Activated naive CD4-positive, alpha-beta T cell treated with anti-CD3 and anti-CD28 coated beads, Interleukin-2, amount 50 U/mL, for 16 hours (primary cell): Measurements from ENCODE around the gene AEBP1.

ENCODE experiments used
- DNase-seq: peaks from one replicate; pipeline ENCODE4 v3.0.0-alpha.2; 2020

Gene AEBP1

GRCh38 chr7:44106311-44107065, 2.3 kb downstream of the AEBP1 start:
- DNase-seq: no peak

DNA sequence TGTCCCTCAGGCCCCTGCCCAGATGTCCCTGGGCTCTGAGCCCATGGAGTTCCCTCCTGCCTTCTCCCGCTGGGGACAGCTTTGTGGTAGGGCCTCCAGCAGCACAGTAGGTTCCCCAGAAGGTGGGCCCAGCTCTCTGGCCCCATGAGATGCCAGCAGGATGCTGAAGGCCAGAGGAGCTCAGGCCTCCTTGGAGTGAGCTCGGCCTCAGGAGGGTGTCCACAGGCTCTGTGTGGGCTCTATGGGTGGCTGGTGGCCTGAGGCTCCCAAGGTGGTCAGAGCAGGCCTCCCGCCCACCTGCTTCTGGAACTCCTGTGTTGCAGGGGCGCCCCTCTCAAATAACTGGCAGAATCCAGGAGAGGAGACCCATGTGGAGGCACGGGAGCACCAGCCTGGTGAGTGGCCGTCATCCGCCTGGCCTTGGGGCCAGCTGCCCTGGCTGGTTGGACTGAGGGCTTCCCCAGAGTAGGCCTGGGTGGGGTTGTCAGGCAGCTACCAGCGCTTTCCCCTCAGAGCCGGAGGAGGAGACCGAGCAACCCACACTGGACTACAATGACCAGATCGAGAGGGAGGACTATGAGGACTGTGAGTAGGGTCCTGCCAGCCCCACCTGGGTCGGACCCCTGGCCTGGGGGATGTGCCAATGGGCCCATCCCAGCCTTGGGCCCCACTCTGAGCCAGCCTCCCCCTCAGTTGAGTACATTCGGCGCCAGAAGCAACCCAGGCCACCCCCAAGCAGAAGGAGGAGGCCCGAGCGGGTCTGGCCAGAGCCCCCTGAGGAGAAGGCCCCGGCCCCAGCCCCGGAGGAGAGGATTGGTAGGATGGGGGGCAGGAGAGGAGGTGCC, 3.2 kb downstream of the AEBP1 start:
- DNase-seq: no peak

DNA sequence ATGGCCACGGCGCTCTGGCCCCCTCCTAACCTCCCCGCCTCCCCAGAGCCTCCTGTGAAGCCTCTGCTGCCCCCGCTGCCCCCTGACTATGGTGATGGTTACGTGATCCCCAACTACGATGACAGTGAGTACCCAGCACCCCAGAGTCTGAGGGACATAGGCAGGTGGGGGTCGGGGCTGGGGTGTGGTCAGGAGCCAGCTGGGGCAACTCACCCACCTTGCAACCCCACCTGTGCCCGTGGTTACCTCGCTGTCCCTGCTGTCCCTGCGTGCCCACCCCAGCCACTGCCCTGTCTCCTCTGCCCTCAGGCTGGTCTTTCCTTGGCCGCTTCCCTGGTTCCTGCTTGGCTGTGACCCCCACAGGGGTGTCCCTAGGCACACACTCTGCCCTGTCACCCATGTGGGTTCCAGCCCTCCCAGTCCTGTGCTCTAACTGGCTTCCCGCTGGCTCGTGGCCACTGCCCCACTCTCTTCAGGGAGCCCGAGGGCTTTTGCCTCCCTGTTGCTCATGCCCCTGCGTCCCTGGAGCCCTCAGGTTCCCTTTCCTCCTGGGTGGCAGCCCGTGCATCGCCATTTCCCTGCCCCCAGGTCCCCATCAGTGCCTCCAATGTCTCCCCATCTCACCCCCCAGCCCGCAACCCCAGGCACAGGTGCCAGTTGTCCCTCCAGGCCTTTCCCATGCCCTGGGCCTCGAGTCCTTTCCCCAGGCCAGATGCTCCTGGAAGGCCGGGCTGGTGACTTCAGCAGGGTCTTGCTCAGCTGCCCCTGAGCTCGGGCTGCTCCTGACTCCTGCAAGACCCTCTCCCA, 4.0 kb downstream of the AEBP1 start:
- DNase-seq: no peak

DNA sequence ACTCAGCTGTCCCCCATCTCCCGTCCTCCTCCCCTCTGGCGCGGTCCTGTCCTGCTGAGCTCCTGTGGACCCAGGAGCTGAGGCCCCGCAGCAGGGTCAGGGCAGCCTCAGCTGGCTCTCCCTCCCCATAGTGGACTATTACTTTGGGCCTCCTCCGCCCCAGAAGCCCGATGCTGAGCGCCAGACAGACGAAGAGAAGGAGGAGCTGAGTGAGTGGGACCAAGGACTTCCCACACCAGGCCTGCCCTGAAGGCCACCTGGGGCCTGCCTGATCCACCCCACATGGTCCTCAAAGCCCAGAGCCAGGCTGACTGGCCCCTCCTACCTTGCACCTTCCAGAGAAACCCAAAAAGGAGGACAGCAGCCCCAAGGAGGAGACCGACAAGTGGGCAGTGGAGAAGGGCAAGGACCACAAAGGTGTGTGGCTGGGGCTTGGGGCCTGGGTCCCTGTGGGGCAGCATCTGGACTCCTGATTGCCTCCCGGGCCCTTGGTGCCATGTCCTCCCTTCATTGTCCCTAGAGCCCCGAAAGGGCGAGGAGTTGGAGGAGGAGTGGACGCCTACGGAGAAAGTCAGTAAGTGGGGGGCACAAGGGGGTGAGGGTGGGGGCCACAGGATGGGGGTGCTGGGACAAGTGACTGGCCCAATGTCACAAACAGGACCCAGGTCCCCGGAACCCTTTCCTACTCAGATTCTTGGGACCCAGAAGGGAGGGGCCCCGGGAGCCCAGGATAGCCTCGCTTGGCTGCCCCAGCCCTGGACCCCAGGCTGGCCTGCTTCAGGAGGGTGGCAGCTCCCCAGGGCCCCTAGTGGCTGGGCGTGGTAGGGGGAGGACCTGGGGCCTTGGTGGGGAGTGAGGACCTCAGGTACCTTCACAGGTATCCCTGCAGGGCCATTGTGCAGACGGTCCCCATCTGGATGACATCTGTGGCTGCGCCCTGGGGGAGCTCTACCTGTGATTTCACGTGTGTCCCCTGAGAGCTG, 4.9 kb downstream of the AEBP1 start:
- peak; percentile 39 for DNase-seq

DNA sequence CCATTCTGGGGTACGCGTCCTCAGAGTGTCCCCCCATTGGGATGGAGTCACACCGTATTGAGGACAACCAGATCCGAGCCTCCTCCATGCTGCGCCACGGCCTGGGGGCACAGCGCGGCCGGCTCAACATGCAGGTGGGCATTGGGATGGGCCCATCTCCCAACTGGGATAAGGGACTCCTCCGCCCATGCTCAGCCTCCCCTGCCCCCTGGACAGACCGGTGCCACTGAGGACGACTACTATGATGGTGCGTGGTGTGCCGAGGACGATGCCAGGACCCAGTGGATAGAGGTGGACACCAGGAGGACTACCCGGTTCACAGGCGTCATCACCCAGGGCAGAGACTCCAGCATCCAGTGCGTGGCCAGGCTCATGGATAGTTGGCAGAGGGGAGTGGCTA, 5.8 kb downstream of the AEBP1 start:
- DNase-seq: no peak

DNA sequence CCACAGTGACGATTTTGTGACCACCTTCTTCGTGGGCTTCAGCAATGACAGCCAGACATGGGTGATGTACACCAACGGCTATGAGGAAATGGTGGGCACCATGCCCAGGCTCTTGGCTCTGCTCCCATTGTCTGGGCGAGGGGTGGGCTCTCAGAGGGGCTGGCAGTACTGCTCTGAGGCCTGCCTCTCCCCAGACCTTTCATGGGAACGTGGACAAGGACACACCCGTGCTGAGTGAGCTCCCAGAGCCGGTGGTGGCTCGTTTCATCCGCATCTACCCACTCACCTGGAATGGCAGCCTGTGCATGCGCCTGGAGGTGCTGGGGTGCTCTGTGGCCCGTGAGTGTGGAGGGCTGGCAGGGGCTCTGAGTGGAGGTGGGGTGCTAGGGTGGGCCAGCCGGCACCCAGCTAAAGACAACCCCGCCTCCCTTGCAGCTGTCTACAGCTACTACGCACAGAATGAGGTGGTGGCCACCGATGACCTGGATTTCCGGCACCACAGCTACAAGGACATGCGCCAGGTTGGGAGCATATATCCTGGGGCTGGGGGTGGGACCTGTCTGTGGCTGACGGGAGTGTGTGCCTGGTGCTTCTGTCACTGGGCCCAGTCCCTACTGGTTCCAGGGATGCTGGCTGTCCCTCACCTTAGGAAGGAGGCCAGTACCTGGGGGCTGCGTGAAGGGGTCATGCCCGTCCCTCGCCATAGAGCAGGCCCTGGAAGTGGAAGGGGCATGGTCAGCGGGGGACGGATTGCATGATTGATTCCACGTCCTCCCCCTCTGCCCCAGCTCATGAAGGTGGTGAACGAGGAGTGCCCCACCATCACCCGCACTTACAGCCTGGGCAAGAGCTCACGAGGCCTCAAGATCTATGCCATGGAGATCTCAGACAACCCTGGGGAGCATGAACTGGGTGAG, 6.8 kb downstream of the AEBP1 start:
- DNase-seq: no peak

DNA sequence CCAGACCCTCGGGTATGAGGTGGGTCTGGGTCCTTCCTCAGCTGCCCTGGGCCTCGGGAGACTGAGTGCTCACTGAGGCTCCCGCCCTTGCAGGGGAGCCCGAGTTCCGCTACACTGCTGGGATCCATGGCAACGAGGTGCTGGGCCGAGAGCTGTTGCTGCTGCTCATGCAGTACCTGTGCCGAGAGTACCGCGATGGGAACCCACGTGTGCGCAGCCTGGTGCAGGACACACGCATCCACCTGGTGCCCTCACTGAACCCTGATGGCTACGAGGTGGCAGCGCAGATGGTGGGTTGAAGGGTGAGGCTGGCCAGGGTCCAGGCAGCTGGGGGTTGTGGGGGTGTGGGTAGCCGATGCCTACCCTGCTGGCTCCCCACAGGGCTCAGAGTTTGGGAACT, 7.6 kb downstream of the AEBP1 start:
- no peak for DNase-seq

DNA sequence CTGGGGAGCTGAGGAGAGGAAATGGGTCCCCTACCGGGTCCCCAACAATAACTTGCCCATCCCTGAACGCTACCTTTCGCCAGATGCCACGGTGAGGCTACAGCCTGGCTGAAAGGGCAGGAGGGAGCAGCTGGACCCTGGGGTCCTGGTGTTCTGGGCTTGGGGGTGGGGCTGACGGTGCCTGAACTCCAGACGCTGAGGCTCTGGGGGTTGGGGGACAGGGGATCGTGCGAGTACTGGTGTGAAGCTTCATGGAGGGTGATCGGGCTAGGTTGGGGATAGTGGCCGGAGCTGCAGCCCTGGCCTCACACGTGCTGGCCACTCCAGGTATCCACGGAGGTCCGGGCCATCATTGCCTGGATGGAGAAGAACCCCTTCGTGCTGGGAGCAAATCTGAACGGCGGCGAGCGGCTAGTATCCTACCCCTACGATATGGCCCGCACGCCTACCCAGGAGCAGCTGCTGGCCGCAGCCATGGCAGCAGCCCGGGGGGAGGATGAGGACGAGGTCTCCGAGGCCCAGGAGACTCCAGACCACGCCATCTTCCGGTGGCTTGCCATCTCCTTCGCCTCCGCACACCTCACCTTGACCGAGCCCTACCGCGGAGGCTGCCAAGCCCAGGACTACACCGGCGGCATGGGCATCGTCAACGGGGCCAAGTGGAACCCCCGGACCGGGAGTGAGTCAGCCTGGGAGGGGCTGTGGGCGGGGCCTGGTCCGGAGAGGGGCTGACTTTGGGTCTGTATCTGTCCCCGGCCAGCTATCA, 8.3 kb downstream of the AEBP1 start:
- no peak for DNase-seq

GRCh38 chr7:44112997-44113763, 9.0 kb downstream of the AEBP1 start:
- no peak for DNase-seq

- no peak for DNase-seq
Observed at GRCh38 chr7:44113764-44114354, 9.7 kb downstream of the AEBP1 start.

DNA sequence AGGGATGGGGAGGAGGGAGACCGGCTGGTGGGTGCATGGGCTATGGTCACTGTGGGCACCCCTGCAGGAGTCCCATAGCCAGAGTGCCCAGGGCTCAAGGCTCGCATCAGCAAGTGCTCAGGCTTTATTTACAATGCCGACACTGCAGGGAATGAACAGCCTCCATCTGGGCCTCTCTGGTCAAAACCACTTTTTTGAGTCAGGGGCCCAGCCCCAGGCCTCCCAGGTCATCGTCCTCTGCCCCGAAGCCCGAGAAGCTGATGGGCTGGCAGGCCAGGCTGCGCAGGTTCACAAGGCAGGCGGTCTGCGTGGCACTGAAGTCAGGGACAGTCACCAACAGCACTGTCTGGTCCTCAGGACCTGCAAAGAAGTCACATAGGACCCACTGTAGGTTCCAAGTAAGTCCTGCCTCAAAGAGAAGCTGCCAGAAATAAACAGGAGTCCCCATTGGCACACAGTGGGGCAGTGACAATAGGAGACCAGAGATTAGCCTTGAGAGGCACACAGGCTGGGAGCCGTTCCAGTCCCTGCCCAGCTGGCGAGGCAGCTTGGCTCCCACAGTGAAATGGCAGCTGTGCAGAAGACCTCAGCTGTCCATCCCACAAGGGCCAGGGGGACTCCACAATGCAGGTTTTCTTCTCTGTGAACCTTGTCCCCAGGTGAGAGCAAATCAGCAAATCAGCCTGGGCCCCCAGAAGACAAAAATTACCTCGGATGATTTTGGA, 10.6 kb downstream of the AEBP1 start:
- no peak for DNase-seq

- DNase-seq: no peak
Observed at GRCh38 chr7:44116087-44116788, 12.1 kb downstream of the AEBP1 start.

GRCh38 chr7:44116789-44117666, 12.9 kb downstream of the AEBP1 start:
- DNase-seq: no peak

- no peak for DNase-seq
Observed at GRCh38 chr7:44117801-44118429, 13.8 kb downstream of the AEBP1 start.

DNA sequence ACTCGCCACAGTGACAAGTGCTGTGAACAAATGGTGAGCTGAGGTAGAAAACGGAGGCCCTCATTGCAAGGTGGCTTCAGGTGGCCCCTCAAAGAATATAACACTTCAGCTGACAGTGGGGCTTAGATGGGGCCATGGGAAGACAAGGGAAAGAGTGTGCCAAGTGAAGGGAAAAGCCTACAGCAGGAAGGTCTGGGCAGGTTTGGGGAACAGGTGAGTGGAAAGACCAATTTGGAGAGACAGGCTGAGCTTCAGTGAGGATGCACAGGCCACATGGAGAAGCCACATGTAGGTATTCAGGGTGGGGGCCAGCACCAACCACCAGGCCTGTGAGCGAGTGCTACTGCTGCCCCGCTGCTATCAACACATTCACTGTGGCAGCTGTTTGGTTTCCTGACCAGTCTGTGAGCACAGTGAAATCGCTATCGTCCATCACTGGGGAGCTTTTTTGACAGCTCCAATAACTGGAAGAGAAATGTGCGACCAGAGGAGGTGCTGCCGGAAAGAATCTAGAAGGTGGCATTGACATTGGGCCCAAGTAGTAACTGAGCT, 15.8 kb downstream of the AEBP1 start:
- DNase-seq: no peak

DNA sequence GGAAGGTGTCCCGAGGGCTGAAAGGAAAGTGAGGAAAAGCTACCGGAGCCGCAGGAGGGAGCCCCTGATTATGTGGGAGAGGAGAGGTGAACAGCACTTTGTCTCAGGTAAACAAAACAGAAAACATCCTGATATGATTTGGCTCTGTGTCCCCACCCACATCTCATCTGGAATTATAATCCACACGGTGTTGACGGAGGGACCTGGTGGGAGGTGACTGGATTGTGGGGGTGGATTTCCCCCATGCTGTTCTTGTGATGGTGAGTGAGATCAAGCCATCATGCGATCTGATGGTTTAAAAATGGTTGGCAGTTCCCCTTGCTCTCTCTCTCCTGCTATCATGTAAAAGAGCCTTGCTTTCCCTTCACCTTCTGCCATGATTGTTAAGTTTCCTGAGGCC, 16.2 kb downstream of the AEBP1 start:
- DNase-seq: no peak
